ENCODE data around the gene CYSLTR2. TPM values are rescaled to one million over a fixed set of nuclear protein-coding genes. Genes with fewer than 3 reads are reported as not detected.

Gene CYSLTR2
- total and polyA plus RNA-seq, 2 of the 8 experiments (the other 6 are each of a cell fraction or from before 2014, with no cell fraction given) = not detected

GRCh38 chr13:48741377-48741776 lies 87.6 kb downstream of the CYSLTR2 start:
- H3K4me3 ChIP-seq (ENCODE audit: extremely low read depth in 1 of 4, insufficient read depth in 2 of 4, low read depth in 3 of 4, low read length in 4 of 4) = no peak overlapping the region
- H3K4me2 ChIP-seq (ENCODE audit: insufficient read depth in 1 of 2, low read depth in 2 of 2, low read length in 2 of 2) = no peak overlapping the region
- H3K23me2 ChIP-seq (ENCODE audit: low read depth, low read length) = no peaks in the 10 kb centered on the region
- FAIRE-seq (no peak), DNase-seq (ENCODE audit: low read depth in 1 of 2, low spot score in 2 of 2) (no peak)
- H3K9ac ChIP-seq (replicated peaks in 1 of 4; ENCODE audit: extremely low read depth in 1 of 4, low read depth in 3 of 4, low read length in 3 of 4) = no peak overlapping the region
- no peak overlapping the region for H3K23ac ChIP-seq (ENCODE audit: insufficient read length)
- H4K8ac ChIP-seq (ENCODE audit: extremely low read depth, insufficient read depth, low read length) = no peak overlapping the region
- H3K4me1 ChIP-seq (replicated peaks in 1 of 4; ENCODE audit: control insufficient read depth in 3 of 4, insufficient read depth in 4 of 4, low read length in 3 of 4) = no peaks in the 10 kb centered on the region
- H4K20me1 ChIP-seq (replicated peaks in 1 of 2; ENCODE audit: control insufficient read depth in 1 of 2, insufficient read depth in 2 of 2, low read length in 2 of 2) = no peaks in the 10 kb centered on the region
- no peak overlapping the region for H2BK20ac ChIP-seq (ENCODE audit: low read length)
- no peaks in the 10 kb centered on the region for H3K36me3 ChIP-seq (ENCODE audit: control insufficient read depth in 2 of 4, insufficient read depth in 4 of 4, low read length in 3 of 4)
- H4K91ac ChIP-seq (replicated peaks; ENCODE audit: insufficient read length, low read length) = no peak overlapping the region
- no peak overlapping the region for H2AFZ ChIP-seq (ENCODE audit: low read length)
- no peak overlapping the region for H3K18ac ChIP-seq (ENCODE audit: extremely low read depth, low read length)
- POLR2A ChIA-PET (ENCODE audit: partially characterized antibody) = no interaction called here
- no peak overlapping the region for H3K56ac ChIP-seq (replicated peaks; ENCODE audit: insufficient read length, low read depth, low read length)
- no peak overlapping the region for H2BK15ac ChIP-seq (ENCODE audit: low read length)
- H3K79me1 ChIP-seq (ENCODE audit: low read depth, low read length) = no peaks in the 10 kb centered on the region
- no peak overlapping the region for H2BK12ac ChIP-seq (ENCODE audit: low read depth, low read length)
- WGBS, 2 experiments (ENCODE audit: extremely low coverage in 1 of 2, insufficient coverage in 1 of 2, insufficient read length in 1 of 2, insufficient replicate concordance in 2 of 2, low coverage in 1 of 2, low lambda C conversion rate in 2 of 2, missing lambda C conversion rate in 1 of 2) = 95% methylated on average over 2 of the region's 2 CpGs; no CpG with 5 or more reads in 1 of the 2 experiments
- no peaks in the 10 kb centered on the region for H3K27me3 ChIP-seq (replicated peaks in 1 of 4; ENCODE audit: control insufficient read depth in 3 of 4, extremely low read depth in 1 of 4, insufficient read depth in 3 of 4, low read length in 3 of 4)
- H2AK5ac ChIP-seq (ENCODE audit: low read depth, low read length) = no peak overlapping the region
- no peak overlapping the region for H3K14ac ChIP-seq (ENCODE audit: insufficient read length)
- no peak overlapping the region for H4K5ac ChIP-seq (ENCODE audit: insufficient read length, low read depth, low read length)
- CTCF ChIA-PET (ENCODE audit: partially characterized antibody) = interaction anchor here (1.2 to 3.1 kb wide), 4 partner anchors 8 to 28 kb away, joined by 3 to 14 read pairs (median 5); no protein-coding TSS in a partner anchor
- H3K27ac ChIP-seq (ENCODE audit: low read depth, low read length) = no peak overlapping the region
- H3K4ac ChIP-seq (replicated peaks; ENCODE audit: insufficient read length, low read depth, low read length) = no peak overlapping the region
- no peak overlapping the region for H2BK5ac ChIP-seq (ENCODE audit: low read depth, low read length)
- no peaks in the 10 kb centered on the region for H3K9me3 ChIP-seq (ENCODE audit: insufficient read depth in 2 of 2, low read depth in 1 of 2, low read length in 1 of 2)
- no peaks in the 10 kb centered on the region for H3K79me2 ChIP-seq (ENCODE audit: control insufficient read depth in 1 of 2, insufficient read depth in 2 of 2, low read length in 2 of 2)
- H2BK120ac ChIP-seq (replicated peaks; ENCODE audit: low read depth, low read length) = no peak overlapping the region
- TF ChIP-seq RXRA (IDR thresholded peaks at IDR 0.05; ENCODE audit: insufficient read depth, low read depth, low read length) = no peak
- TF ChIP-seq CBX8 (IDR thresholded peaks at IDR 0.05; ENCODE audit: borderline replicate concordance, low read depth, low read length) = no peak
- no peak for TF ChIP-seq RNF2 (IDR thresholded peaks at IDR 0.05; ENCODE audit: borderline replicate concordance, low read depth, low read length, missing control alignments, poor library complexity, severe bottlenecking)
- no peak for TF ChIP-seq HDAC2 (IDR thresholded peaks at IDR 0.05; ENCODE audit: borderline replicate concordance in 1 of 2, low read depth in 2 of 2, low read length in 2 of 2)
- no peak for TF ChIP-seq SIN3A (conservative IDR thresholded peaks at IDR 0.05 in 1 of 2, IDR thresholded peaks at IDR 0.05 in 1 of 2; ENCODE audit: low read depth in 1 of 2, low read length in 2 of 2)
- no peak for TF ChIP-seq CHD2 (IDR thresholded peaks at IDR 0.05; ENCODE audit: low read length)
- TF ChIP-seq FOSL1 (IDR thresholded peaks at IDR 0.05; ENCODE audit: insufficient read depth, low read depth, low read length) = no peak
- TF ChIP-seq SUZ12 (IDR thresholded peaks at IDR 0.05; ENCODE audit: low read length) = no peak
- no peak for TF ChIP-seq CHD1 (IDR thresholded peaks at IDR 0.05; ENCODE audit: low read depth, low read length)
- TF ChIP-seq NANOG (IDR thresholded peaks at IDR 0.05; ENCODE audit: insufficient read depth, low read depth, low read length, poor library complexity, severe bottlenecking) = no peak
- no peak for TF ChIP-seq EZH2 (IDR thresholded peaks at IDR 0.05; ENCODE audit: low read depth, low read length, severe bottlenecking)
- TF ChIP-seq JUN (IDR thresholded peaks at IDR 0.05; ENCODE audit: low read depth, low read length) = no peak
- no peak for TF ChIP-seq RAD21 (IDR thresholded peaks at IDR 0.05 in 1 of 2, conservative IDR thresholded peaks at IDR 0.05 in 1 of 2; ENCODE audit: low read depth in 2 of 2, low read length in 2 of 2)
